Prostate gland (tissue), 2 donors: Measurements from ENCODE around the gene RGS14.

ENCODE experiments used
- CTCF ChIP-seq, 4 experiments: fragments of 200-600 bp in 2 of 4; fragments of 450-650 bp in 2 of 4; sonication (generic) in 2 of 4; IDR thresholded peaks; 1 replicate in 3 of 4; 2 replicates in 1 of 4; pipeline ENCODE4 v1.5.1; 2016 to 2019; ENCODE audit warnings: antibody characterized with exemption in 4 of 4, mild to moderate bottlenecking in 2 of 4, moderate library complexity in 2 of 4
- POLR2A ChIP-seq: fragments of 450-650 bp; IDR thresholded peaks from one replicate; pipeline ENCODE4 v1.6.1; 2016; ENCODE audit warnings: antibody characterized with exemption, mild to moderate bottlenecking
- POLR2AphosphoS5 ChIP-seq: sonication (generic); formaldehyde crosslinking; IDR thresholded peaks from one replicate; pipeline ENCODE4 v1.6.1; 2017; ENCODE audit warnings: antibody characterized with exemption

GRCh38 chr5:177405805-177406204, 48.1 kb downstream of the RGS14 start:
- TF ChIP-seq CTCF (IDR thresholded peaks at IDR 0.05) (no peak), POLR2A (no peak), POLR2AphosphoS5 (no peak)
